PFSK-1 (cell line): ENCODE data around the gene CACNA1S.

Experiments
- FOXP2 ChIP-seq: optimal IDR thresholded peaks from 2 replicates; pipeline ENCODE3; 2011; ENCODE audit warnings: borderline replicate concordance, control low read depth, inconsistent platforms; ENCODE audit not compliant: insufficient read depth; ENCODE audit errors: extremely low read length, extremely low read depth
- POLR2AphosphoS5 ChIP-seq: IDR thresholded peaks from 2 replicates; pipeline ENCODE4 v1.6.1; 2012; ENCODE audit warnings: low read depth, mild to moderate bottlenecking, control low read depth, low read length, moderate library complexity
- REST ChIP-seq, 2 experiments: IDR thresholded peaks; 2 replicates each; pipeline versions ENCODE4 v1.6.1 to v1.8.0; 2011 to 2012; ENCODE audit warnings: low read depth in 2 of 2, low read length in 2 of 2, control low read depth in 1 of 2, inconsistent platforms in 1 of 2, mild to moderate bottlenecking in 1 of 2, moderate library complexity in 1 of 2; ENCODE audit not compliant: insufficient read depth in 1 of 2
- SIN3A ChIP-seq: IDR thresholded peaks from 2 replicates; pipeline ENCODE4 v1.6.1; 2012; ENCODE audit warnings: mild to moderate bottlenecking, low read length, moderate library complexity, borderline replicate concordance; ENCODE audit not compliant: insufficient read depth
- TAF1 ChIP-seq: IDR thresholded peaks from 2 replicates; pipeline ENCODE4 v1.6.1; 2012; ENCODE audit warnings: low read length, control low read depth, borderline replicate concordance; ENCODE audit not compliant: insufficient read depth

Gene CACNA1S

GRCh38 chr1:201139306-201139705 lies 27.1 kb upstream of the CACNA1S start:
- TF ChIP-seq TAF1 (no peak), FOXP2 (no peak), POLR2AphosphoS5 (no peak), REST (IDR thresholded peaks at IDR 0.05; ENCODE audit: insufficient read depth in 1 of 2, low read depth in 2 of 2, low read length in 2 of 2) (no peak), SIN3A (no peak)

GRCh38 chr1:201138311-201138840 lies 26.1 kb upstream of the CACNA1S start:
- TF ChIP-seq SIN3A (no peak), REST (IDR thresholded peaks at IDR 0.05; ENCODE audit: insufficient read depth in 1 of 2, low read depth in 2 of 2, low read length in 2 of 2) (no peak), FOXP2 (no peak), TAF1 (no peak), POLR2AphosphoS5 (no peak)

DNA sequence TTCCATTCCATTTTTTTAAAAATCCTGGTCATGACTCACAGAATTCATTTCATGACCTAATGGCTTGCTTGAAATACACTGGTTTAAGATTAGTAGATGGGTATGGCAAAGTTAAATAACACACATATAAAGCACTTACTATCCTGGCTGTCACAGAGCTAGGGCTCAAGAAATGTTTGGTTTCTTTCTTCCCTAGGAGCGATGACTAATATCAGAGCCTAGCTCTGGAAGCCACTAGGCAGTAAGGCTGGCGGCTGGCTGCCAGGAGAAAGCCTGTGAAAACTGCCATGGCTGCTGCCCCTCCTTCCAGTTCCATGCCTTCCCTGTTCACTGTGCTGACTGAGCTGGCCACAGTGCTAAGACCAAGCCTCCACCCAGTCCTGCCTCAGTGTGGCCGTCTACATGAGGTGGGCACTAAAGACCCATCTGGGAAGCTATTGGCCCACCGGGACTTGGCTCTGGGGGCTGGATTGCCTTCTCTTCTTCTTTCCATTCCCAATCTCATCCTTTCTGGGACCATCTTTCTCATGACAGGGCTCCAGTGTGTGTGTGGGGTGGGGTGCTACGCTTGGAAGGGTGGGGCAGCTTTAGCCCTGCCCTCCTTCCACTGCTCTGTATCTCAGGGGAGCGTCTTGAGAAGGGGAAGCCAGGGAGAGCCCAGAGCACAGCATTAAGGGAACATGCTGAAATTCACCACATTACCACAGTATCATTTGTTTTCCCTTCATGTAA lies 25.5 kb upstream of the CACNA1S start:
- no peak for TF ChIP-seq FOXP2
- no peak for TF ChIP-seq POLR2AphosphoS5
- no peak for TF ChIP-seq REST (IDR thresholded peaks at IDR 0.05; ENCODE audit: insufficient read depth in 1 of 2, low read depth in 2 of 2, low read length in 2 of 2)
- TF ChIP-seq TAF1: no peak
- TF ChIP-seq SIN3A: no peak

DNA sequence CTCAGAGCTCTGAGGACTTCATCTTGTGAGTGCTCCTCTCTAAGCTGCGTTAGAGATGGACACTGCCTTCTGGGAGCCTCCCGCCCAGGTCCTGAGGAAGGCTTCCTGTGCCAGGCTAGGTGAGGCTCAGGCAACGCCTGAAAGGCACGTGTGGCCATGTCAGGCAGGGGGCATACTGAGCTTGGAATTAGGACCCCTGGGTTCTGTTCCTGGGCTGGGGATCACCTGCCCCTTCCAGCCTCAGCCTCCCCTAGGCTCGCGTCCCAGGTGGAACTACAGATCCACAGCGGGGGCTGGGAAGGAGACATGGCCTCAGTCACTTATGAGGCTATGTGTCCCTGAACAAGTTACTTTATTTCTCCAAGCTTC lies 24.8 kb upstream of the CACNA1S start:
- no peak for TF ChIP-seq FOXP2
- no peak for TF ChIP-seq SIN3A
- TF ChIP-seq REST (IDR thresholded peaks at IDR 0.05; ENCODE audit: insufficient read depth in 1 of 2, low read depth in 2 of 2, low read length in 2 of 2): no peak
- TF ChIP-seq POLR2AphosphoS5: no peak
- no peak for TF ChIP-seq TAF1
